ENCODE measurements around the gene SUSD2.
"Not testable (repeated sequence)": the region's sequence is repeated elsewhere in the genome, so short reads cannot be mapped to it uniquely, and the experiment has no call there.

DNA sequence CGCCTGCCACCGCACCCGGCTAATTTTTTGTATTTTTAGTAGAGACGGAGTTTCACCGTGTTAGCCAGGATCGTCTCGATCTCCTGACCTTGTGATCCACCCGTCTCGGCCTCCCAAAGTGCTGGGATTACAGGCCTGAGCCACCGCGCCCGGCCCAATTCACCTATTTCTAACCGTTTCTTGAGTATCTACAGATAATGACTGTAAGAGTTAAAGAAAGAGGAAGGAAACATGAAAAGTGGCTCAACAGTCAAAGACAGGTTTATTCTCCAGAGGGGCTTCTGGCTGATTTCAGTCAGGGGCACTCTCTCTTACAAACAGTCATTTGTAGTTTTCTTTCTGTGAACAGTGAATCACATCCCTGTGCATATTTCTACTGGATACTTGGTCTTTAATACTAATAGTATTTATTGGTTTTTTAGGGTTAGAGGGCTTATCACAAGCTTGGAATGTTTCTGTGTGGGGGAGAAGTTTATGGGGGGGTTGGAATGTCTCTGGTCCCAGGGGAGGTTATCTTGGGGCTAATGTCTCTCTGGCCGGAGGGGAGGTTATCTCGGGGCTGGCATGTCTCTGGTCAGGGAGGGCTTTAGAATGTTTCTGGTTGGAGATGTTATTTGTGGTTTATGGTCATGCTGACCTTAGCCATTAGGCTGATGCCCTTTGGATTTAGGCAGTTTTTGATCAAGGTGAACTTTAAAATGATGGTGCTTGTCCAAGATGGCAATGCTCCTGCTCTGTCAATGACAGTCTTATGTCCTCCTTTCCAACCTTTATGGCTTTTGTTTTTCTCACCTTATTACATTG, 25.4 kb downstream of the SUSD2 start:
- not testable (repeated sequence) for TF ChIP-seq MAX (CRISPR knock-in tag; IDR thresholded peaks at IDR 0.05); NFE2L1 (CRISPR knock-in tag; IDR thresholded peaks at IDR 0.05); CTCF (IDR thresholded peaks at IDR 0.05); ELF4 (CRISPR knock-in tag; IDR thresholded peaks at IDR 0.05; ENCODE audit: low read depth); ATF3 (CRISPR knock-in tag; conservative IDR thresholded peaks at IDR 0.05); ESRRA (CRISPR knock-in tag; IDR thresholded peaks at IDR 0.05; ENCODE audit: borderline replicate concordance); FOXP1 (CRISPR knock-in tag; IDR thresholded peaks at IDR 0.05; ENCODE audit: borderline replicate concordance)

Data from WTC11 (cell line).